Progenitor cell of endocrine pancreas (in vitro differentiated cells): ENCODE measurements around the gene NEGR1. TPM values are rescaled to one million over a fixed set of nuclear protein-coding genes. Genes with fewer than 3 reads are reported as not detected.

Experiments
- DNase-seq: peaks from one replicate; pipeline ENCODE4 v3.0.0; 2021; ENCODE audit warnings: low spot score; ENCODE audit not compliant: unreplicated experiment
- H3K27ac Mint-ChIP-seq: 2 replicates; pipeline ENCODE4 v1.8.0; 2021; ENCODE audit warnings: mild to moderate bottlenecking, moderate library complexity, mixed read lengths
- H3K27me3 Mint-ChIP-seq: 2 replicates; pipeline ENCODE4 v1.8.0; 2021; ENCODE audit warnings: mixed read lengths
- H3K36me3 Mint-ChIP-seq: 2 replicates; pipeline ENCODE4 v1.8.0; 2022; ENCODE audit warnings: mixed read lengths; ENCODE audit not compliant: insufficient read depth
- H3K4me1 Mint-ChIP-seq: 2 replicates; pipeline ENCODE4 v1.8.0; 2021; ENCODE audit warnings: low read depth, mixed read lengths
- H3K4me3 Mint-ChIP-seq: 2 replicates; pipeline ENCODE4 v1.8.0; 2021; ENCODE audit warnings: low read depth, mild to moderate bottlenecking, moderate library complexity, mixed read lengths
- H3K9me3 Mint-ChIP-seq: 2 replicates; pipeline ENCODE4 v1.8.0; 2021; ENCODE audit warnings: low read depth, mixed read lengths
- total RNA-seq: library from RNA; stranded (reverse); gene quantifications from 2 replicates; pipeline ENCODE4 v1.2.1, GENCODE V29; 2021
- TF ChIP-seq, protein P1 (sequence below): fragments of 200-600 bp; sonication (generic); IDR thresholded peaks from one replicate; pipeline ENCODE4 v1.5.0; 2021; ENCODE audit warnings: antibody characterized with exemption, mild to moderate bottlenecking; ENCODE audit not compliant: unreplicated experiment

The NEGR1 gene
- total RNA-seq, 1 donor from 2014 or later = 3.1 TPM

- DNase-seq = no peak
- TF ChIP-seq, protein P1, sequence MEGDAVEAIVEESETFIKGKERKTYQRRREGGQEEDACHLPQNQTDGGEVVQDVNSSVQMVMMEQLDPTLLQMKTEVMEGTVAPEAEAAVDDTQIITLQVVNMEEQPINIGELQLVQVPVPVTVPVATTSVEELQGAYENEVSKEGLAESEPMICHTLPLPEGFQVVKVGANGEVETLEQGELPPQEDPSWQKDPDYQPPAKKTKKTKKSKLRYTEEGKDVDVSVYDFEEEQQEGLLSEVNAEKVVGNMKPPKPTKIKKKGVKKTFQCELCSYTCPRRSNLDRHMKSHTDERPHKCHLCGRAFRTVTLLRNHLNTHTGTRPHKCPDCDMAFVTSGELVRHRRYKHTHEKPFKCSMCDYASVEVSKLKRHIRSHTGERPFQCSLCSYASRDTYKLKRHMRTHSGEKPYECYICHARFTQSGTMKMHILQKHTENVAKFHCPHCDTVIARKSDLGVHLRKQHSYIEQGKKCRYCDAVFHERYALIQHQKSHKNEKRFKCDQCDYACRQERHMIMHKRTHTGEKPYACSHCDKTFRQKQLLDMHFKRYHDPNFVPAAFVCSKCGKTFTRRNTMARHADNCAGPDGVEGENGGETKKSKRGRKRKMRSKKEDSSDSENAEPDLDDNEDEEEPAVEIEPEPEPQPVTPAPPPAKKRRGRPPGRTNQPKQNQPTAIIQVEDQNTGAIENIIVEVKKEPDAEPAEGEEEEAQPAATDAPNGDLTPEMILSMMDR = no peak
- Mint-ChIP-seq H3K27me3 (no peaks in the 10 kb centered on the region), H3K27ac (no peak overlapping the region), H3K4me3 (no peak overlapping the region), H3K4me1 (no peaks in the 10 kb centered on the region), H3K36me3 (no peaks in the 10 kb centered on the region), H3K9me3 (no peaks in the 10 kb centered on the region)
These were observed 733.9 kb downstream of the NEGR1 start for GRCh38 chr1:71548398-71548890.

- no peak overlapping the region for H3K27ac Mint-ChIP-seq
- TF ChIP-seq, protein P1 = no peak
- H3K4me3 Mint-ChIP-seq = no peak overlapping the region
These were observed 740.2 kb downstream of the NEGR1 start for GRCh38 chr1:71542155-71542554.

DNA sequence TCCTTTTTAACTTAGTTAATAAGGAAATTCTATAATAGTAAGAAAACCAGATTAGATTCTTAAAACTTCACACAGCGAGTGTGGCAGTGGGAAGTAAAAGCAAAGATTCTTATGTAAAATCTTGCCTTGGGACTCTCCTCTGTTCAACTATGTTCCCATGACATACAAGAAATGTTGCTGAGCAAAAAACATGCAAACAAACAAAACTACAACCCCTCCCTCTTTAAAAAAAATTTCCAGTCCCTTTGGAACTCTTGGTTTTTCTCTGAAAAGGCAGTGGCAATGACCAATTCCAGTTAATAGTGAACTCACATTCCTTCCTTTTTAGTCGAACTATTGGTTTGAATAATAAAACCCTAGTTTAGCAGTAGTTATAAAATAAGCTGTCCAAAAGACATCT lies 748.4 kb downstream of the NEGR1 start:
- H3K27ac Mint-ChIP-seq = no peak overlapping the region
- no peaks in the 10 kb centered on the region for H3K4me1 Mint-ChIP-seq
- no peaks in the 10 kb centered on the region for H3K9me3 Mint-ChIP-seq
- H3K4me3 Mint-ChIP-seq = no peak overlapping the region
- no peak for DNase-seq
- H3K36me3 Mint-ChIP-seq = no peaks in the 10 kb centered on the region
- H3K27me3 Mint-ChIP-seq = no peaks in the 10 kb centered on the region
- TF ChIP-seq, protein P1 = no peak

More at GRCh38 chr1:71542155-71542554, 740.2 kb downstream of the NEGR1 start:
- no peak for DNase-seq
- Mint-ChIP-seq H3K27me3 (no peaks in the 10 kb centered on the region), H3K36me3 (no peaks in the 10 kb centered on the region), H3K4me1 (no peaks in the 10 kb centered on the region), H3K9me3 (no peaks in the 10 kb centered on the region)

GRCh38 chr1:71532343-71532742 lies 750.0 kb downstream of the NEGR1 start:
- Mint-ChIP-seq H3K27me3 (peaks cover 2% of the 10 kb centered on the region), H3K4me3 (no peak overlapping the region), H3K27ac (no peak overlapping the region), H3K9me3 (no peaks in the 10 kb centered on the region), H3K36me3 (no peaks in the 10 kb centered on the region), H3K4me1 (no peaks in the 10 kb centered on the region)
- no peak for DNase-seq
- TF ChIP-seq, protein P1 = no peak

DNA sequence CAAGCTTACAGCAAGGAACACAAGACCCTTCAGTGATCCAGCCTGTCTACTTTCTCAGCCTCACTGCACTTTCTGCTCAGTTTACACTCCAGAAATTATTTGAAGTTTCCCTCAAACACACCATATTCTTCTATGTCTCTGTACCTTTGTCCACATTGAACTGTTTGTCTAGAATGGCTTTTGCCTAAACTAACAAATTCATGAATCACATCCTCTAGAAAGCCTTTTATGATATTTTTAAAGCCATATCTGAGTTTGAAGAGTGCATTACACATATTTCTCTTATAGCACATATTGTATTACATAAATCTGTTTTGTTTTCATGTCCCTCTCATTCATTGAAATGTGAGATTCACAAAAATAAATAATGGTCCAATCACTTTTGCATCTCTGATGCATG lies 755.5 kb downstream of the NEGR1 start:
- Mint-ChIP-seq H3K27me3 (peaks cover 11% of the 10 kb centered on the region), H3K9me3 (no peaks in the 10 kb centered on the region), H3K4me3 (no peak overlapping the region), H3K36me3 (no peaks in the 10 kb centered on the region), H3K27ac (no peak overlapping the region), H3K4me1 (no peaks in the 10 kb centered on the region)
- TF ChIP-seq, protein P1 = no peak
- no peak for DNase-seq
